DOHH2 (cell line): Measurements from ENCODE around the gene GNAT1.

Experiments used
- EZH2phosphoT487 ChIP-seq: fragments of 200-600 bp; sonication (generic); IDR thresholded peaks from 2 replicates; pipeline ENCODE4 v1.6.1; 2017; ENCODE audit warnings: borderline replicate concordance, mild to moderate bottlenecking, antibody characterized with exemption, low read length, moderate library complexity, mixed read lengths
- TF ChIP-seq, protein P1 (sequence below): fragments of 200-600 bp; sonication (generic); IDR thresholded peaks from one replicate; pipeline ENCODE4 v1.5.1; 2014; ENCODE audit warnings: antibody characterized with exemption, mild to moderate bottlenecking, low read depth, low read length; ENCODE audit not compliant: poor library complexity, severe bottlenecking

DNA sequence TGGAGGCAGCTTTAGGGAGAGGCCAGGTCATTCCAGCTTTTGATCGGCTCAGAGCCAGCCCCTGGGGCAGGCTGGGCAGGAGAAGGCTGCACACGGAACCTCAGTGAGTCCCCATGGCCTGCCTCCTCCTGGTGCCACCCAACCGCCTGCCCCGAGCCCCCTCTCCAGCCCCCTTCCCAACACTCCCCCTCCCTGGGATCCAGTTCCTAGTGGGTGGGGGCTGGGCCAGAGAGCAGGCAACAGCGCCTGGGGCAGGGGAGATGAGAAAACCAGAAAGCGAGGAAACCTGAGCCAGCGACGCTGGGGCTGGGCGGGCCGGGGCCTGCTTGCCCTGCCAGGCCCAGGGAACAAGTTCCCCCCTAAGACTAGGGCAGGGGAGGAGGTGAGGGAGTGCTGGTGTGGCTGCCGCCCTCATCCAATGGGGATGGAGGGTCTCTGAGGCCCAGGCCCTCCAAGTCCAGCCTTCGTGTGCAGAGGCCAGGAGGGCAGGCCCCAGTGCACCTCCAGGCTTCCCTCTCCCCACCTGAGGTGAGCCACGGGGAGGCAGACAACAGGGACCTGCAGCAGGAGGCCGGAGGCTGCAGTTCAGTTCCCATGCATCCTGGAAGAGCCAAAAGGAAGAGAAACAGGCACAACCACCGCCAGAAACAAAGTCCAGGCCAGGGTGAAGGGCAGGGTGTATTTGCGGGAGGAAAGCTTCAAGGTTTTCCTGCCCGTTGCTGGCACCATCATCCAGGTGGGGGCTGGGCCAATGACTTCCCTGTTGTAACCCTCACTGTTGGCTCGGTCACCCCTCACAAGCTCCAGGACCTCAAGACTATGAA is 40.3 kb upstream of the GNAT1 start:
- TF ChIP-seq, protein P1, sequence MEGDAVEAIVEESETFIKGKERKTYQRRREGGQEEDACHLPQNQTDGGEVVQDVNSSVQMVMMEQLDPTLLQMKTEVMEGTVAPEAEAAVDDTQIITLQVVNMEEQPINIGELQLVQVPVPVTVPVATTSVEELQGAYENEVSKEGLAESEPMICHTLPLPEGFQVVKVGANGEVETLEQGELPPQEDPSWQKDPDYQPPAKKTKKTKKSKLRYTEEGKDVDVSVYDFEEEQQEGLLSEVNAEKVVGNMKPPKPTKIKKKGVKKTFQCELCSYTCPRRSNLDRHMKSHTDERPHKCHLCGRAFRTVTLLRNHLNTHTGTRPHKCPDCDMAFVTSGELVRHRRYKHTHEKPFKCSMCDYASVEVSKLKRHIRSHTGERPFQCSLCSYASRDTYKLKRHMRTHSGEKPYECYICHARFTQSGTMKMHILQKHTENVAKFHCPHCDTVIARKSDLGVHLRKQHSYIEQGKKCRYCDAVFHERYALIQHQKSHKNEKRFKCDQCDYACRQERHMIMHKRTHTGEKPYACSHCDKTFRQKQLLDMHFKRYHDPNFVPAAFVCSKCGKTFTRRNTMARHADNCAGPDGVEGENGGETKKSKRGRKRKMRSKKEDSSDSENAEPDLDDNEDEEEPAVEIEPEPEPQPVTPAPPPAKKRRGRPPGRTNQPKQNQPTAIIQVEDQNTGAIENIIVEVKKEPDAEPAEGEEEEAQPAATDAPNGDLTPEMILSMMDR: no peak
- no peak for TF ChIP-seq EZH2phosphoT487
